Kidney capillary endothelial cell (primary cell): ENCODE measurements around the gene IZUMO2.
"Not testable (repeated sequence)": the region's sequence is repeated elsewhere in the genome, so short reads cannot be mapped to it uniquely, and the experiment has no call there.

ENCODE experiments used
- DNase-seq: peaks from one replicate; pipeline ENCODE4 v3.0.0-alpha.2; 2018; ENCODE audit warnings: low spot score

The IZUMO2 gene

GRCh38 chr19:50184196-50184595, 21.1 kb upstream of the IZUMO2 start:
- DNase-seq: no peak

GRCh38 chr19:50181121-50181520, 18.0 kb upstream of the IZUMO2 start:
- DNase-seq: no peak

- no peak for DNase-seq
Observed at GRCh38 chr19:50178859-50179537, 15.9 kb upstream of the IZUMO2 start.

- DNase-seq: no peak
Observed at GRCh38 chr19:50178320-50178719, 15.2 kb upstream of the IZUMO2 start.

GRCh38 chr19:50176775-50177174, 13.7 kb upstream of the IZUMO2 start:
- no peak for DNase-seq

GRCh38 chr19:50175924-50176323, 12.8 kb upstream of the IZUMO2 start:
- DNase-seq: no peak

- DNase-seq: no peak
Observed at GRCh38 chr19:50174100-50174793, 11.2 kb upstream of the IZUMO2 start.

- no peak for DNase-seq
Observed at GRCh38 chr19:50173127-50173526, 10.0 kb upstream of the IZUMO2 start.

GRCh38 chr19:50172726-50173125, 9.6 kb upstream of the IZUMO2 start:
- DNase-seq: no peak

GRCh38 chr19:50171752-50172151, 8.7 kb upstream of the IZUMO2 start:
- no peak for DNase-seq

- DNase-seq: no peak
Observed at GRCh38 chr19:50167314-50167721, 4.2 kb upstream of the IZUMO2 start.

GRCh38 chr19:50159078-50159477, 4.0 kb downstream of the IZUMO2 start:
- no peak for DNase-seq

GRCh38 chr19:50158577-50158976, 4.5 kb downstream of the IZUMO2 start:
- DNase-seq: no peak

- no peak for DNase-seq
Observed at GRCh38 chr19:50155520-50156109, 7.5 kb downstream of the IZUMO2 start.

GRCh38 chr19:50154529-50154928, 8.6 kb downstream of the IZUMO2 start:
- DNase-seq: no peak

GRCh38 chr19:50152578-50152977, 10.5 kb downstream of the IZUMO2 start:
- DNase-seq: no peak

GRCh38 chr19:50148528-50148927, 14.6 kb downstream of the IZUMO2 start:
- no peak for DNase-seq

- peak; percentile 68 for DNase-seq
Observed at GRCh38 chr19:50147462-50148423, 15.3 kb downstream of the IZUMO2 start.

GRCh38 chr19:50141921-50142320, 21.2 kb downstream of the IZUMO2 start:
- DNase-seq: not testable (repeated sequence)

- DNase-seq: not testable (repeated sequence)
Observed at GRCh38 chr19:50140118-50140845, 22.8 kb downstream of the IZUMO2 start.

GRCh38 chr19:50136603-50137365, 26.3 kb downstream of the IZUMO2 start:
- not testable (repeated sequence) for DNase-seq
